Omental fat pad (tissue), 4 donors: Measurements from ENCODE around the gene HAAO. TPM values are rescaled to one million over a fixed set of nuclear protein-coding genes. Genes with fewer than 3 reads are reported as not detected.

Experiments used
- ATAC-seq: fragments of 150-250 bp; one replicate; pipeline ENCODE4 v1.9.1; 2016; ENCODE audit warnings: mild to moderate bottlenecking, moderate library complexity; ENCODE audit not compliant: low FRiP score
- DNase-seq: peaks from one replicate; pipeline ENCODE4 v3.0.0-alpha.2; 2019; ENCODE audit warnings: low spot score
- CTCF ChIP-seq, 3 donors: fragments of 450-650 bp; IDR thresholded peaks; one replicate each; pipeline ENCODE4 v1.5.1; 2016 to 2017; ENCODE audit warnings: antibody characterized with exemption in 3 of 3, mild to moderate bottlenecking in 3 of 3, moderate library complexity in 2 of 3
- total RNA-seq, 4 donors: library from RNA; depleted of rRNA; stranded (reverse); fragments of >200 nt; gene quantifications; one replicate each; pipeline ENCODE4 v1.1.0, GENCODE V29; 2016

Gene HAAO
- total RNA-seq, 4 donors from 2014 or later: 3.0 to 7.2 (median 3.9) TPM

DNA sequence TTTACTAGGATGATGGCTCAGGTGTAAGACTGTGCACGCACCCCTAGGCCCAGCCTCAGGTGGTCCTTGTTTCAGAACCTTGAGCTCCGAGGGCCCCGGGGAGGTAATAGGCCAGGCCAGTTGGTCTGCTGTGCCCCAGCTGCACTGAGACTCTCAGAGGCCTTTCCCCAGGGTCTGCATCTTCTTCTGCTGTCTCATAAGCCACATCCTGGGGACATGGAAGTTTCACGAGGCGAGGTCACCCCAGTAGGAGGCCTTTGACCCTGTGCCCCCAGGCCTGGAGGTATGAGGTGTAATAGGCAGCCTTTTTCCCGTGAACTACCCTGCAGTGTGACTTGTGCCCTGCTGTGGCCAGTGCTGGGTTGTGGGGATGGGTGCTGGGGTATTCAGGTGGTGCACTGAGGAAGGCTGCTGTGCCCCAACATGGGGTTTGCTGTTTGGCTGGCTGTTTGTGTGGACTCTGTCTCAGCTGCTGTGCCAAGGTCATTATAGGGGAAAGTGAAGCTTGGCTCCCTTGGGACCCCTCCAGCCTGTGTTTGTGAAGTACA lies 35.3 kb downstream of the HAAO start:
- no peak for DNase-seq
- no peak for ATAC-seq
- no peak for TF ChIP-seq CTCF (IDR thresholded peaks at IDR 0.05)

- no peak for ATAC-seq
- no peak for TF ChIP-seq CTCF (IDR thresholded peaks at IDR 0.05)
- DNase-seq: no peak
These were observed 36.1 kb downstream of the HAAO start for GRCh38 chr2:42756150-42756775.

DNA sequence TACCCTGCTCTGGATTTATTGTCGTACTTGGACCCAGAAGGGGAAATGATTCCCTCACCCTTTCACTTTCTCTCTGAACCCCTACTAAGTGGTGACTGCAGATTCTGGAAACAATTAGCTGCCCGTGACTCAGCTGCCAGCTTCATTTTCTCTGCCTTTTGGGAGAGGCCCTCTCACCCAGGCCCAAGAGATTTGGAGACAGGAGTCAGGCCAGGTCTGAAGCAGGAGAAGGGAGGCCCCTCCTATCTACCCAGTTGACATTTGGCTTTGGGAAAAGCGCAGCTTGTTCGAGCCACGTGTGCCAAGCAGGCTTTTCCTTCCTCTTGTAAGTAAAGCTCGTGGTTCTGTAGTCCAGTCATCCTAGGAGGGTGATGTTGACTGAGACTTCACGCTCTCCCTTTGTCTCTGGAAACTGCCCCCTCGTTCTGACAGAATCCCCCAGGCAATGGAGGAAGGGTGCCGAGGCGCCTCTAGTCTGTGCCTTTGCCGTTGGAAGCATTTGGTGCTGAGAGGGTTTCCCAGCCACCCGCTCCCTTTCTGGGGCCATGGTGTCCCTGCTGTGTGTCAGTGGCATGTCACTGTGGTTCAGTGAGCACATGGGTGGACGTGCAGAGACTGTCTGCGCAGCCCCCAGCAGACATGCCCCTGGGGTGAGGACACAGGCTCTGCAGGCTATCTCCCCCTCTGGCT lies 37.0 kb downstream of the HAAO start:
- DNase-seq (no peak), ATAC-seq (no peak)
- TF ChIP-seq CTCF (IDR thresholded peaks at IDR 0.05): no peak

DNA sequence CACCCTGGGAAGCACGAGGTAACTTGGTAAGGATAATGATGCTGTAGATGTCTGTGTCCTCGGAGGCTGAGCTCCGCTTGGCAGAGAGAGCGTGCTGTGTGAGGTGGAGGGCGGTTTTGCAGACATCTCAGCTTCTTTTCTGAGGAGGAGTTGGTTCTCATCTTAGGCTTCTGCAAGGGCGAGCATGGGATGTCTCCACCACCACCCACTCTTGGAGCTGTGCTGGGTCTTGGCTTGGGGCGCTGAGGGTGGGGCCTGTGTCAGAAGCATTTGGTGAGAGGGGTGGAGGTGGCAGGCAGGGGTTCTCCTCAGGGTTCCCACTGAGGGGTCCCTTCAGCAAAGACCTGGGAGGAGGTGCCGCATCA lies 37.6 kb downstream of the HAAO start:
- DNase-seq (no peak), ATAC-seq (no peak)
- TF ChIP-seq CTCF (IDR thresholded peaks at IDR 0.05): no peak

DNA sequence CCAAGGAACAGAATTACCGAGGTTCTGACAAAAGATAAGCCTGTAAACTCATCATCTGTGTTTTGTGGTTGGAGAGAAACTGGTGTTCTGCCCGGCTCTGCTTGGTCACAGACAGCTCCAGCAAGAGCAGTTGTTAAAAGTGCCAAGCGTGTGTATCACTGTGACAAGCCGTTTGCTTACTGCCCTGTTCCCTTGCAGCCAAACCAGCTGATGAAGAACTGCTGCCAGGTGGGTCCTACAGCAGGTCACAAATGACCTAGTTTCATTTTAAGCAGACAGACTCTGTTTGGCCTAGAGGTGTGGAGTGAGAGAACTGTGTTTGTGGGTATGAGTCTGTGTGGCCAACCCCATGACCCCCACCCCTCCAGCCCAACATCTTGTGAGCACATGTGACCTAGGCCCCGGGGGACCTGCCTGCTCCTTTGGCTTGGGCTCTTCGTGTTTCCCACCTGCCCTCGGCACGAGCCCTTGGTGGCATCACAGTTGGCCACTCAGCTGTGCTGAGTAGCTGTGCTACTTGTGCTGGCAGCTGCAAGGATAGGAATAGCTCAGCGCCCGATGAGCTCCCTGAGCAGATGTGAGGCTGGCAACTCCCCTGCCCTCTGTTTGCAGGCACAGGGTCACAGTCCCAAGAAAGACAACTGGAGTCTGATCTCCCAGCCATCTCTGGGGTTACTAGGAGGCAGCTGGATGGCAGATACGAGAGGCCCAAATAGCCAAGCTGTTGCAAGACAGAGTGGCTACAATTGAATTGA lies 38.2 kb downstream of the HAAO start:
- ATAC-seq: no peak
- DNase-seq: no peak
- no peak for TF ChIP-seq CTCF (IDR thresholded peaks at IDR 0.05)

GRCh38 chr2:42752816-42753813 lies 39.3 kb downstream of the HAAO start:
- ATAC-seq (no peak), DNase-seq (no peak)
- TF ChIP-seq CTCF (IDR thresholded peaks at IDR 0.05): no peak
